OCI-LY7 (cell line): Measurements from ENCODE around the gene LYVE1. TPM values are rescaled to one million over a fixed set of nuclear protein-coding genes. Genes with fewer than 3 reads are reported as not detected.

Source experiments
- BruUV-seq: library from RNA; stranded (reverse); fragments of 400-500 nt; replicated peaks from 2 replicates; lab custom pipeline; 2021; lab: Mats Ljungman, UMichigan
- CTCF ChIA-PET: fragments of 300-600 bp; sonication (Branson Sonifier 250); formaldehyde crosslinking; loops from one replicate; lab custom pipeline; 2022; ENCODE audit warnings: antibody characterized with exemption; ENCODE audit not compliant: unreplicated experiment; lab: Charles Lee
- POLR2A ChIA-PET: fragments of 300-600 bp; sonication (Branson Sonifier 250); formaldehyde crosslinking; loops from one replicate; lab custom pipeline; 2022; ENCODE audit warnings: antibody characterized with exemption; lab: Charles Lee
- DNase-seq: peaks from one replicate; pipeline ENCODE4 v3.0.0-alpha.2; 2015; ENCODE audit warnings: low spot score
- H2AFZ ChIP-seq: fragments of 200-600 bp; sonication (generic), shearing (Covaris generic); 2 replicates; pipeline ENCODE4 v1.6.1; 2014; ENCODE audit warnings: mild to moderate bottlenecking, antibody characterized with exemption, low read length, moderate library complexity
- H3K27ac ChIP-seq: fragments of 200-600 bp; sonication (generic); 2 replicates; pipeline ENCODE4 v1.5.1; 2014; ENCODE audit warnings: mixed run types, low read depth, mild to moderate bottlenecking, moderate library complexity, low read length, inconsistent platforms; ENCODE audit not compliant: poor library complexity, severe bottlenecking
- H3K36me3 ChIP-seq: fragments of 200-600 bp; sonication (generic); 2 replicates; pipeline ENCODE4 v1.6.1; 2014; ENCODE audit warnings: mild to moderate bottlenecking, antibody characterized with exemption, low read length, moderate library complexity, mixed read lengths; ENCODE audit not compliant: insufficient read depth
- H3K4me1 ChIP-seq: fragments of 200-600 bp; sonication (generic); 2 replicates; pipeline ENCODE4 v1.5.1; 2014; ENCODE audit warnings: mild to moderate bottlenecking, low read length; ENCODE audit not compliant: insufficient read depth, poor library complexity, severe bottlenecking
- H3K4me2 ChIP-seq: fragments of 200-600 bp; sonication (generic); 2 replicates; pipeline ENCODE4 v1.6.1; 2014; ENCODE audit warnings: mild to moderate bottlenecking, low read length
- H3K4me3 ChIP-seq: fragments of 200-600 bp; sonication (generic); 2 replicates; pipeline ENCODE4 v1.5.1; 2014; ENCODE audit warnings: mild to moderate bottlenecking, low read depth, low read length; ENCODE audit not compliant: poor library complexity, severe bottlenecking
- H3K79me2 ChIP-seq: fragments of 200-600 bp; sonication (generic); 2 replicates; pipeline ENCODE4 v1.6.1; 2016; ENCODE audit warnings: low read depth, mild to moderate bottlenecking, low read length, moderate library complexity, mixed read lengths; ENCODE audit not compliant: insufficient read depth
- H3K9me2 ChIP-seq: fragments of 200-600 bp; sonication (generic); 2 replicates; pipeline ENCODE4 v1.6.1; 2016; ENCODE audit warnings: mild to moderate bottlenecking, low read length, mixed read lengths; ENCODE audit not compliant: insufficient read depth
- H3K9me3 ChIP-seq: fragments of 200-600 bp; sonication (generic); 2 replicates; pipeline ENCODE4 v1.6.1; 2014; ENCODE audit warnings: mild to moderate bottlenecking, mixed run types, low read length, mixed read lengths
- H4K20me1 ChIP-seq: fragments of 200-600 bp; sonication (generic); 2 replicates; pipeline ENCODE4 v1.6.1; 2014; ENCODE audit warnings: mild to moderate bottlenecking, antibody characterized with exemption, low read length, moderate library complexity, mixed read lengths; ENCODE audit not compliant: insufficient read depth
- EZH2phosphoT487 ChIP-seq: fragments of 200-600 bp; sonication (generic); IDR thresholded peaks from 2 replicates; pipeline ENCODE4 v1.6.1; 2018; ENCODE audit warnings: low read depth, borderline replicate concordance, mild to moderate bottlenecking, mixed run types, antibody characterized with exemption, low read length, moderate library complexity, mixed read lengths
- intact Hi-C: fragments of 100-400 bp; cut with micrococcal nuclease; formaldehyde crosslinking; loops from one replicate; pipeline ENCODE4 v1.10.0; 2022; ENCODE audit not compliant: unreplicated experiment
- total RNA-seq, 2 experiments: library from RNA; depleted of rRNA in 1 of 2; stranded (reverse); fragments of >200 nt in 1 of 2; shearing (Covaris generic) in 1 of 2; gene quantifications; 2 replicates each; pipeline ENCODE4 v1.2.3, GENCODE V29; 2014 to 2022
- TF ChIP-seq, protein P1 (sequence below): fragments of 200-600 bp; sonication (generic); conservative IDR thresholded peaks from 2 replicates; pipeline ENCODE4 v1.5.1; 2014; ENCODE audit warnings: mild to moderate bottlenecking, antibody characterized with exemption, low read length, moderate library complexity, mixed read lengths

The LYVE1 gene
- total RNA-seq, 2 experiments from 2014 or later: not detected

DNA sequence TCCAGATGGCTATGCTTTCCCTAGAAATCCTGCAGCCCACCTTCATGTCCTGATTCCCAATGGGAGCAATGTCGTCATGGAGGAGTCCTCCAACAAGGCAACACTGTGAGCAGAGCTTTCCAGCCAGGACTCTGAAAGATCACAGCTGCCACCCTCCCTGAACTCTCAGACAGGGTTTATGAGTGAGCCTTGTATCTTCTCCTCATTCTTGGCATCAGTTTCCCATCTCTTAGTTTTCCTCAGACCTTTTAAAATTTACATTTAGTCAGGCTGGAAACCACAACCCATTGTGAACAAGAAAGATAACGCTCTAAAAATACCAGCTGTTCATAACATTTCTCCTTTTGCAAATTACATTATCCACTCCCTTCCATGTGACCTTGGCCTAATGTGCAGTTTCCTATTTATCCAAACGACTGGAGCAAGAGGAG lies 15.6 kb upstream of the LYVE1 start:
- no peaks in the 10 kb centered on the region for H3K79me2 ChIP-seq
- H3K9me2 ChIP-seq: no peaks in the 10 kb centered on the region
- no peak overlapping the region for H2AFZ ChIP-seq
- POLR2A ChIA-PET: interaction anchor here (0.6 to 1.2 kb wide), 2 partner anchors 8 to 336 kb away, joined by 3 to 4 read pairs; no protein-coding TSS in a partner anchor
- H3K36me3 ChIP-seq: no peaks in the 10 kb centered on the region
- H3K4me1 ChIP-seq: no peaks in the 10 kb centered on the region
- no peaks in the 10 kb centered on the region for H3K9me3 ChIP-seq
- H3K4me3 ChIP-seq: no peak overlapping the region
- intact Hi-C loops: no loop called here
- no TSS peak for BruUV-seq
- H3K4me2 ChIP-seq: no peak overlapping the region
- CTCF ChIA-PET: no interaction called here
- DNase-seq: no peak
- no peak for TF ChIP-seq EZH2phosphoT487
- TF ChIP-seq, protein P1, sequence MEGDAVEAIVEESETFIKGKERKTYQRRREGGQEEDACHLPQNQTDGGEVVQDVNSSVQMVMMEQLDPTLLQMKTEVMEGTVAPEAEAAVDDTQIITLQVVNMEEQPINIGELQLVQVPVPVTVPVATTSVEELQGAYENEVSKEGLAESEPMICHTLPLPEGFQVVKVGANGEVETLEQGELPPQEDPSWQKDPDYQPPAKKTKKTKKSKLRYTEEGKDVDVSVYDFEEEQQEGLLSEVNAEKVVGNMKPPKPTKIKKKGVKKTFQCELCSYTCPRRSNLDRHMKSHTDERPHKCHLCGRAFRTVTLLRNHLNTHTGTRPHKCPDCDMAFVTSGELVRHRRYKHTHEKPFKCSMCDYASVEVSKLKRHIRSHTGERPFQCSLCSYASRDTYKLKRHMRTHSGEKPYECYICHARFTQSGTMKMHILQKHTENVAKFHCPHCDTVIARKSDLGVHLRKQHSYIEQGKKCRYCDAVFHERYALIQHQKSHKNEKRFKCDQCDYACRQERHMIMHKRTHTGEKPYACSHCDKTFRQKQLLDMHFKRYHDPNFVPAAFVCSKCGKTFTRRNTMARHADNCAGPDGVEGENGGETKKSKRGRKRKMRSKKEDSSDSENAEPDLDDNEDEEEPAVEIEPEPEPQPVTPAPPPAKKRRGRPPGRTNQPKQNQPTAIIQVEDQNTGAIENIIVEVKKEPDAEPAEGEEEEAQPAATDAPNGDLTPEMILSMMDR: no peak
- no peaks in the 10 kb centered on the region for H4K20me1 ChIP-seq
- no peak overlapping the region for H3K27ac ChIP-seq

DNA sequence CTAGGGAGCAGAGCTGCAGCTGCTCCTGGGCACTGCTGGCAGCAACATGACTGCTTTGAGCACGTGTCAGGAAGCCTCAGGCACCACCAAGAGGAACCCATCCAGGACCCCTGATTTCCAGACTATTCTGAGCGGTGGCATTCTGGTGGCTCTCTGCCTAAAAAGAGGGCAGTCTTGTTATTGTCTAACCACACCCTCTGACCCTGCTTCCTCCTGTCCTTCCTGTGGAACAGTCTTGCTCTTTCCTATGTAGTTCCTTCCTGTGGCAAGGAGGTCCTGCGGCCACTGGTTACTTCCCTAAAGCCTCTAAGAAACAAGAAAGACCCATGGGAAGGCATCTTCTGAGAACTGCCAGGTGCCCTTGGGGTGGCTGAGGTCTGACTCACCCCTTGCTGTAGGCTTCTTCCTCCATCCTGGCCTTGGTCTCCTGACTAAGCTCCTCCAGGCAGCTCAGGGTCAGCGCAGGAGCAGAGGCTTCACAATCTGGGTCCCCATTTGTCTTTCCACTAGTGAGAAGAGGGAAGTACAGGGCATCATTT lies 13.1 kb upstream of the LYVE1 start:
- Histone ChIP-seq H3K9me3 (no peaks in the 10 kb centered on the region), H3K36me3 (no peaks in the 10 kb centered on the region), H3K4me1 (no peaks in the 10 kb centered on the region), H3K4me2 (no peak overlapping the region), H4K20me1 (no peaks in the 10 kb centered on the region), H3K79me2 (no peaks in the 10 kb centered on the region), H2AFZ (no peak overlapping the region), H3K9me2 (no peaks in the 10 kb centered on the region), H3K4me3 (no peak overlapping the region), H3K27ac (no peak overlapping the region)
- DNase-seq: no peak
- ChIA-PET POLR2A (no interaction called here), CTCF (no interaction called here)
- intact Hi-C loops: no loop called here
- no peak for TF ChIP-seq EZH2phosphoT487
- TF ChIP-seq, protein P1: no peak
- no TSS peak for BruUV-seq

DNA sequence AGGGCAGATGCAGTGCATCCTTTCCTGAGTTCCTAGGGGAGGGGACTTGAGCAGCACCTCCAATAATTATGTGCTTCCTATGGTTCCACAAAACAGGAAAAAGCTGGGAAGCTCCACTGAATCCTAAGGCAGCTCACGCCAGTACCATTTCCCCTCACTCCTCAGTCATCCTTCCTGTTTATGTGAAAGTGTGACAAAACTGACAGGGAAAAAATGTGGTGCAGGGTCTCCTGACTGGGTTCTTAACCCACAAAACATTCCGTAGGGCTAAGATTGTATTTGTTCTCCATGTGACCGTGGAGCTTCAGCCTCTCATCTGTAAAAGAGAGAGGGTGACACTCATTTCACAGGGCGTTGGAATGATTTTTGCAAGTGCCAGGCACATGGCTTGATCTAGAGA lies 12.2 kb upstream of the LYVE1 start:
- BruUV-seq: no TSS peak
- no peak overlapping the region for H3K27ac ChIP-seq
- DNase-seq: no peak
- H3K4me2 ChIP-seq: no peak overlapping the region
- TF ChIP-seq EZH2phosphoT487: no peak
- TF ChIP-seq, protein P1: no peak
- no peaks in the 10 kb centered on the region for H4K20me1 ChIP-seq
- no peaks in the 10 kb centered on the region for H3K36me3 ChIP-seq
- H3K9me2 ChIP-seq: no peaks in the 10 kb centered on the region
- H3K9me3 ChIP-seq: no peaks in the 10 kb centered on the region
- no peak overlapping the region for H3K4me3 ChIP-seq
- intact Hi-C loops: no loop called here
- no peak overlapping the region for H2AFZ ChIP-seq
- POLR2A ChIA-PET: interaction anchor here (1.3 kb wide), 1 partner anchor 14 kb away, joined by 4 read pairs; no protein-coding TSS in a partner anchor
- H3K79me2 ChIP-seq: no peaks in the 10 kb centered on the region
- CTCF ChIA-PET: no interaction called here
- no peaks in the 10 kb centered on the region for H3K4me1 ChIP-seq
